IPS DF 4.7 (cell line): ENCODE results near the gene LRFN2.
A peak's percentile ranks its signal among the peaks of the same experiment; 100 is the strongest.

Experiments used
- DNase-seq: peaks from one replicate; pipeline ENCODE4 v3.0.0-alpha.2; 2013; ENCODE audit warnings: low spot score; ENCODE audit errors: extremely low read depth

LRFN2 gene

GRCh38 chr6:40379811-40380210 lies 207.4 kb downstream of the LRFN2 start:
- DNase-seq, result no peak

GRCh38 chr6:40378725-40379074 lies 208.5 kb downstream of the LRFN2 start:
- DNase-seq, result no peak

- no peak for DNase-seq
Observed at GRCh38 chr6:40378071-40378724, 209.0 kb downstream of the LRFN2 start.

- no peak for DNase-seq
Observed at GRCh38 chr6:40377173-40377806, 209.9 kb downstream of the LRFN2 start.

GRCh38 chr6:40376113-40376650 lies 211.0 kb downstream of the LRFN2 start:
- no peak for DNase-seq

GRCh38 chr6:40373267-40373666 lies 213.9 kb downstream of the LRFN2 start:
- no peak for DNase-seq

GRCh38 chr6:40371621-40372020 lies 215.5 kb downstream of the LRFN2 start:
- no peak for DNase-seq

GRCh38 chr6:40371095-40371494 lies 216.1 kb downstream of the LRFN2 start:
- no peak for DNase-seq

- no peak for DNase-seq
Observed at GRCh38 chr6:40369891-40370290, 217.3 kb downstream of the LRFN2 start.

- no peak for DNase-seq
Observed at GRCh38 chr6:40369042-40369441, 218.1 kb downstream of the LRFN2 start.

GRCh38 chr6:40362859-40363258 lies 224.3 kb downstream of the LRFN2 start:
- DNase-seq, result no peak

- DNase-seq, result peak; percentile 87
Observed at GRCh38 chr6:40359808-40360207, 227.4 kb downstream of the LRFN2 start.

GRCh38 chr6:40358473-40359460 lies 228.4 kb downstream of the LRFN2 start:
- DNase-seq, result no peak

- no peak for DNase-seq
Observed at GRCh38 chr6:40356242-40356910, 230.8 kb downstream of the LRFN2 start.

GRCh38 chr6:40355532-40355931 lies 231.6 kb downstream of the LRFN2 start:
- no peak for DNase-seq

- no peak for DNase-seq
Observed at GRCh38 chr6:40355066-40355465, 232.1 kb downstream of the LRFN2 start.

GRCh38 chr6:40353967-40354452 lies 233.2 kb downstream of the LRFN2 start:
- DNase-seq, result no peak

GRCh38 chr6:40353197-40353966 lies 233.8 kb downstream of the LRFN2 start:
- DNase-seq, result no peak

GRCh38 chr6:40352527-40353170 lies 234.5 kb downstream of the LRFN2 start:
- no peak for DNase-seq

GRCh38 chr6:40352006-40352405 lies 235.2 kb downstream of the LRFN2 start:
- no peak for DNase-seq
